ENCODE results near the gene ABL1. TPM values are rescaled to one million over a fixed set of nuclear protein-coding genes. Genes with fewer than 3 reads are reported as not detected.

ABL1 gene
- total and polyA plus RNA-seq, 2 of the 13 experiments (the other 11 are each of a cell fraction or from before 2014, with no cell fraction given) = 10.8 to 20.4 TPM

DNA sequence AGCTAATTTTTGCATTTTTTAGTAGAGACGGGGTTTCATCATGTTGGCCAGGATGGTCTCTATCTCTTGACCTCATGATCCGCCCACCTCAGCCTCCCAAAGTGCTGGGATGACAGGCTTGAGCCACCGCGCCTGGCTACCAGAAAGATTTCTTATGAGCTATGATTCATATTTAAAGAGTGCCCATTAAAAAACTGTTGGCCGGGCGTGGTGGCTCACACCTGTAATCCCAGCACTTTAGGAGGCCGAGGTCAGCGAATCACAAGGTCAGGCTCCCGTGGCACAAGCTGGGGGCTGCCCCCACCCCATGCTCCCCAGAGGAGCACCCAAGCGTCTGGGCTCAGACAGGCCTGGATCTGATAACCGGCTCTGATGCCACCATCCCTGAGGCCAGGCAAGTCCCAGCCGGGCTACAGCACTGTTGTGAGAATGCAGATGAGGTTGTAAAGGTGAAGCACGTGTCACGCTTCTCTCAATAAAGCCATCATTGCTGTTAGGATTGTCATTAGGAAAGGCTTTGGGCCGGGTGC lies 47.7 kb downstream of the ABL1 start:
- no peak for DNase-seq (ENCODE audit: low spot score)
- Histone ChIP-seq H3K36me3 (replicated peaks in 1 of 2; ENCODE audit: control insufficient read depth in 1 of 2, insufficient read depth in 2 of 2, low read length in 2 of 2) (peaks cover 26 to 93% of the 10 kb centered on the region in 2 experiments), H3K4me2 (ENCODE audit: low read depth, low read length) (no peak overlapping the region), H3K27me3 (ENCODE audit: control insufficient read depth in 1 of 2, insufficient read depth in 2 of 2, low read length in 2 of 2) (no peaks in the 10 kb centered on the region), H4K20me1 (ENCODE audit: insufficient read depth, low read length) (0 out of 2 replicates have a peak, but pooled peaks cover 3% of the 10 kb centered on the region), H3K79me2 (ENCODE audit: insufficient read depth, low read length) (no peaks in the 10 kb centered on the region), H2AFZ (ENCODE audit: low read length) (no peak overlapping the region), H3K27ac (ENCODE audit: extremely low read length, insufficient read depth, low read length) (no peak overlapping the region), H3K9me3 (ENCODE audit: low read length) (no peaks in the 10 kb centered on the region), H3K4me3 (replicated peaks in 1 of 3; ENCODE audit: insufficient read depth in 1 of 3, low read depth in 2 of 3, low read length in 3 of 3) (no peak overlapping the region), H3K9ac (ENCODE audit: insufficient read depth, low read depth, low read length) (no peak overlapping the region), H3K4me1 (ENCODE audit: insufficient read depth, low read length) (no peaks in the 10 kb centered on the region)
- no peak for FAIRE-seq
- in situ Hi-C loops (cut with HindIII; ENCODE audit: extremely low pct_ligation_motif_present, low pct_unique_long_range_greater_than_20kb) (no loop called here), intact Hi-C loops (cut with micrococcal nuclease; ENCODE audit: unreplicated experiment) (no loop called here)
- no peak for ATAC-seq
- TF ChIP-seq ZNF816 (CRISPR knock-in tag; IDR thresholded peaks at IDR 0.05; ENCODE audit: borderline replicate concordance) (no peak), PAXIP1 (CRISPR knock-in tag; conservative IDR thresholded peaks at IDR 0.05) (no peak), ZNF614 (CRISPR knock-in tag; IDR thresholded peaks at IDR 0.05; ENCODE audit: borderline replicate concordance) (no peak), PPARG (CRISPR knock-in tag; conservative IDR thresholded peaks at IDR 0.05) (no peak), NR3C1 (CRISPR knock-in tag; IDR thresholded peaks at IDR 0.05) (no peak), ARNT2 (CRISPR knock-in tag; IDR thresholded peaks at IDR 0.05; ENCODE audit: low read depth) (no peak), SRSF1 (optimal IDR thresholded peaks at IDR 0.05; ENCODE audit: low read depth, low read length) (no peak), ZNF225 (CRISPR knock-in tag; IDR thresholded peaks at IDR 0.05) (no peak), SMAD3 (CRISPR knock-in tag; IDR thresholded peaks at IDR 0.05) (no peak), ZNF639 (CRISPR knock-in tag; conservative IDR thresholded peaks at IDR 0.05) (no peak), ZNF775 (CRISPR knock-in tag; IDR thresholded peaks at IDR 0.05; ENCODE audit: borderline replicate concordance) (no peak)
- 100% methylated on average over 5 of the region's 15 CpGs for WGBS (ENCODE audit: low lambda C conversion rate)
- ChIA-PET POLR2A (no interaction called here), CTCF (ENCODE audit: low intra/inter-chr PET ratio, low total read pairs) (no interaction called here)
- BruUV-seq (replicated peaks) = no TSS peak

Measured in HepG2 (cell line).